Natural killer cell (primary cell): ENCODE results near the gene ERI3. TPM values are rescaled to one million over a fixed set of nuclear protein-coding genes. Genes with fewer than 3 reads are reported as not detected.
A peak's percentile ranks its signal among the peaks of the same experiment; 100 is the strongest.

Experiments
- ATAC-seq, 3 donors: fragments of 150-1000 bp in 2 of 3; fragments of 200-7000 bp in 1 of 3; cut with Tn5 transposase; 1 replicate in 1 of 3; 2 replicates in 2 of 3; pipeline ENCODE4 v1.10.0; 2021; ENCODE audit warnings: mild to moderate bottlenecking in 2 of 3, moderate library complexity in 2 of 3
- DNase-seq, 2 donors: peaks; one replicate each; pipeline versions ENCODE4 v3.0.0 to v3.0.0-alpha.2; 2013 to 2021; ENCODE audit warnings: mixed read lengths in 1 of 2
- H3K27ac ChIP-seq: one replicate; pipeline ENCODE4 v1.5.1; 2013; ENCODE audit warnings: mild to moderate bottlenecking, low read length
- H3K27me3 ChIP-seq: one replicate; pipeline ENCODE4 v1.6.1; 2013; ENCODE audit warnings: low read length; ENCODE audit not compliant: control insufficient read depth, insufficient read depth
- H3K36me3 ChIP-seq: one replicate; pipeline ENCODE4 v1.6.1; 2013; ENCODE audit warnings: low read length; ENCODE audit not compliant: control insufficient read depth, insufficient read depth
- H3K4me1 ChIP-seq: one replicate; pipeline ENCODE4 v1.6.1; 2013; ENCODE audit warnings: low read length; ENCODE audit not compliant: control insufficient read depth, insufficient read depth
- H3K4me3 ChIP-seq: one replicate; pipeline ENCODE4 v1.5.1; 2013; ENCODE audit warnings: low read length
- H3K9me3 ChIP-seq: one replicate; pipeline ENCODE4 v1.6.1; 2013; ENCODE audit warnings: low read length; ENCODE audit not compliant: control insufficient read depth, insufficient read depth
- H3K27ac Mint-ChIP-seq, 2 donors: one replicate each; pipeline ENCODE4 v1.8.0; 2022; ENCODE audit warnings: mild to moderate bottlenecking in 2 of 2, mixed read lengths in 2 of 2, moderate library complexity in 1 of 2
- H3K27me3 Mint-ChIP-seq, 2 donors: one replicate each; pipeline ENCODE4 v1.8.0; 2022; ENCODE audit warnings: low read depth in 2 of 2, mixed read lengths in 2 of 2
- H3K36me3 Mint-ChIP-seq: one replicate; pipeline ENCODE4 v1.8.0; 2022; ENCODE audit warnings: mixed read lengths
- H3K4me1 Mint-ChIP-seq, 2 donors: one replicate each; pipeline ENCODE4 v1.8.0; 2022; ENCODE audit warnings: mixed read lengths in 2 of 2
- H3K4me3 Mint-ChIP-seq: one replicate; pipeline ENCODE4 v1.8.0; 2022; ENCODE audit warnings: mild to moderate bottlenecking, moderate library complexity, mixed read lengths
- H3K9me3 Mint-ChIP-seq, 2 donors: one replicate each; pipeline ENCODE4 v1.8.0; 2022; ENCODE audit warnings: mixed read lengths in 2 of 2
- CTCF ChIP-seq: fragments of 200-600 bp; IDR thresholded peaks from one replicate; pipeline ENCODE4 v1.8.0; 2022; ENCODE audit warnings: antibody characterized with exemption
- WGBS: methylation state at CpG from one replicate; pipeline ENCODE4 v1.1.7; 2013; ENCODE audit warnings: missing lambda C conversion rate; ENCODE audit not compliant: insufficient coverage; 5-methylcytosine and 5-hydroxymethylcytosine counted together
- intact Hi-C: fragments of 100-400 bp; cut with micrococcal nuclease; formaldehyde crosslinking; loops from one replicate; pipeline ENCODE4 v1.14.2; 2022
- total RNA-seq, 4 donors: library from RNA; stranded (reverse); fragments of 120-200 nt in 1 of 4; gene quantifications; one replicate each; pipeline versions ENCODE4 v1.2.3 to v1.2.4, GENCODE V29; 2013 to 2022

The ERI3 gene
- total RNA-seq, 3 donors from 2014 or later (not counting 1 experiment from before 2014, with no cell fraction given), result 28.3 to 35.3 (median 30.4) TPM

GRCh38 chr1:44322367-44322766, 32.7 kb downstream of the ERI3 start:
- Mint-ChIP-seq H3K4me1 (peaks cover 8 to 10% of the 10 kb centered on the region in 2 donors), H3K27me3 (no peaks in the 10 kb centered on the region), H3K4me3 (no peak overlapping the region), H3K36me3 (no peaks in the 10 kb centered on the region), H3K27ac (no peak overlapping the region), H3K9me3 (no peaks in the 10 kb centered on the region)
- ATAC-seq (no peak), DNase-seq (no peak)
- Histone ChIP-seq H3K9me3 (no peaks in the 10 kb centered on the region), H3K36me3 (peaks cover 5% of the 10 kb centered on the region), H3K27me3 (no peaks in the 10 kb centered on the region), H3K4me1 (peaks cover 2% of the 10 kb centered on the region), H3K27ac (no peak overlapping the region), H3K4me3 (no peak overlapping the region)
- TF ChIP-seq CTCF, result no peak
- intact Hi-C loops, result no loop called here
- WGBS, result 91% methylated on average over 3 of the region's 3 CpGs

GRCh38 chr1:44321466-44321865, 33.6 kb downstream of the ERI3 start:
- Mint-ChIP-seq H3K9me3 (no peaks in the 10 kb centered on the region), H3K36me3 (no peaks in the 10 kb centered on the region), H3K4me3 (no peak overlapping the region), H3K27ac (no peak overlapping the region), H3K4me1 (peaks cover 10 to 11% of the 10 kb centered on the region in 2 donors), H3K27me3 (no peaks in the 10 kb centered on the region)
- Histone ChIP-seq H3K9me3 (no peaks in the 10 kb centered on the region), H3K4me3 (no peak overlapping the region), H3K4me1 (peaks cover 2% of the 10 kb centered on the region), H3K27me3 (no peaks in the 10 kb centered on the region), H3K27ac (no peak overlapping the region), H3K36me3 (peaks cover 8% of the 10 kb centered on the region)
- 100% methylated on average over 2 of the region's 2 CpGs for WGBS
- intact Hi-C loops, result no loop called here
- TF ChIP-seq CTCF, result no peak
- no peak for ATAC-seq
- no peak for DNase-seq

- H3K4me3 Mint-ChIP-seq, result no peak overlapping the region
- no peaks in the 10 kb centered on the region for H3K36me3 Mint-ChIP-seq
- Histone ChIP-seq H3K4me3 (no peak overlapping the region), H3K27me3 (no peaks in the 10 kb centered on the region), H3K9me3 (no peaks in the 10 kb centered on the region), H3K36me3 (peaks cover 23% of the 10 kb centered on the region), H3K4me1 (peaks cover 2% of the 10 kb centered on the region), H3K27ac (no peak overlapping the region)
- ATAC-seq (peak in 1 of 3 donors; percentile 52), DNase-seq (peak in 1 of 2 donors; percentile 77)
- TF ChIP-seq CTCF, result peak; percentile 89
- H3K9me3 Mint-ChIP-seq, result no peaks in the 10 kb centered on the region
- peak overlapping the region in 1 of 2 donors; percentile 59 for H3K27ac Mint-ChIP-seq
- no peaks in the 10 kb centered on the region for H3K27me3 Mint-ChIP-seq
- 65% methylated on average over 8 of the region's 9 CpGs for WGBS
- H3K4me1 Mint-ChIP-seq, result peaks cover 4 to 8% of the 10 kb centered on the region in 2 donors
- intact Hi-C loops, result loop anchor here (2.0 kb wide), 1 partner anchor 100 kb away; no protein-coding TSS in a partner anchor
Observed at GRCh38 chr1:44318097-44319088, 36.7 kb downstream of the ERI3 start.
